PC-3 (cell line): ENCODE measurements around the gene RAB20.

ENCODE experiments used
- EZH2 ChIP-seq: fragments of 300-600 bp; sonication (generic); IDR thresholded peaks from one replicate; pipeline ENCODE4 v1.6.1; 2017; ENCODE audit warnings: antibody characterized with exemption, mild to moderate bottlenecking, low read length; ENCODE audit not compliant: unreplicated experiment
- EZH2phosphoT487 ChIP-seq: fragments of 300-600 bp; sonication (generic); IDR thresholded peaks from 2 replicates; pipeline ENCODE4 v1.6.1; 2018; ENCODE audit warnings: mild to moderate bottlenecking, antibody characterized with exemption, low read length, borderline replicate concordance
- TF ChIP-seq, protein P1 (sequence below): fragments of 300-600 bp; sonication (generic); conservative IDR thresholded peaks from 2 replicates; pipeline ENCODE4 v1.5.1; 2017; ENCODE audit warnings: antibody characterized with exemption, low read depth, mild to moderate bottlenecking, low read length

DNA sequence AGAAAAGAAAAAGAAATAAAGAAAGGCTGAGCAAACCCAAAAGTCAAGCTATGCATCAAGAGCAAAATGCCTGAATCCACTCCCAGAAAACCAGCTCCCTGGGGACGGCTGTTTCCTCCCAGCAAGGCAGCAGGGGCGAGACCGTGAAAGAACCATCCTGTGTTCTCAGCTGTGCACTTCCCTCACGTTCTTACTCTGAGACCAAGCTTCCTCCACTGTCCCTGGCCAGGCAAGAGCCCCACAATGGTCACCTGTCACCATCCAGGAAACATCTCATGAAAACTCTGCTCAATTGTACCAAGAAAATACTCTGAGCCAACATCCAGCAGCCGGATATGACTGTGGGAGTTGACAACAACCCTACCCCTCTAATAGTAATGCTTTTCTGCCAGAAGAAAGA is 22.9 kb downstream of the RAB20 start:
- TF ChIP-seq, protein P1, sequence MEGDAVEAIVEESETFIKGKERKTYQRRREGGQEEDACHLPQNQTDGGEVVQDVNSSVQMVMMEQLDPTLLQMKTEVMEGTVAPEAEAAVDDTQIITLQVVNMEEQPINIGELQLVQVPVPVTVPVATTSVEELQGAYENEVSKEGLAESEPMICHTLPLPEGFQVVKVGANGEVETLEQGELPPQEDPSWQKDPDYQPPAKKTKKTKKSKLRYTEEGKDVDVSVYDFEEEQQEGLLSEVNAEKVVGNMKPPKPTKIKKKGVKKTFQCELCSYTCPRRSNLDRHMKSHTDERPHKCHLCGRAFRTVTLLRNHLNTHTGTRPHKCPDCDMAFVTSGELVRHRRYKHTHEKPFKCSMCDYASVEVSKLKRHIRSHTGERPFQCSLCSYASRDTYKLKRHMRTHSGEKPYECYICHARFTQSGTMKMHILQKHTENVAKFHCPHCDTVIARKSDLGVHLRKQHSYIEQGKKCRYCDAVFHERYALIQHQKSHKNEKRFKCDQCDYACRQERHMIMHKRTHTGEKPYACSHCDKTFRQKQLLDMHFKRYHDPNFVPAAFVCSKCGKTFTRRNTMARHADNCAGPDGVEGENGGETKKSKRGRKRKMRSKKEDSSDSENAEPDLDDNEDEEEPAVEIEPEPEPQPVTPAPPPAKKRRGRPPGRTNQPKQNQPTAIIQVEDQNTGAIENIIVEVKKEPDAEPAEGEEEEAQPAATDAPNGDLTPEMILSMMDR: no peak
- TF ChIP-seq EZH2phosphoT487 (no peak), EZH2 (no peak)
